ENCODE results near the gene NAE1.

The NAE1 gene

DNA sequence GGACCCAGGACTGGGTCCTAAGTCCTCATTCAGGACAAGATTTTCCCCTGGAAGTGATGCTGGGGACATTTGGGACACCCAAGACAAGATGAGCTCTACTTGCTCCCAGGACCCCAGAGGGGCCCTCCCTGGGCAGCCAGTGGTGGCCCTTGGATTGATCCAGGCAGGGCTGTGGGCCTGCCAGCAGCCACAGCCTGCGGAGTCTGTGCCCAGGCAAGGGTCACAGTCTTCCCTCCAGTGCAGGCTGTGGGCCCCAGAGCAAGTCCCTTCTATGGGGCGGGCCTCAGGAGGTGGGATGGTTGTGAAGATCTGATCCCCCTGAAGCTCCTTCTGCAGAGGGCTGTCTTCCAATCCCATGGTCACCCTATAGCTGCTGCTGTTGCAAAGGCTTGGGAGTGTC lies 26.0 kb upstream of the NAE1 start:
- TF ChIP-seq TEAD4 (IDR thresholded peaks at IDR 0.05) (no peak), EP300 (IDR thresholded peaks at IDR 0.05; ENCODE audit: borderline replicate concordance) (no peak), TAF1 (IDR thresholded peaks at IDR 0.05; ENCODE audit: low read depth) (no peak), YY1 (IDR thresholded peaks at IDR 0.05; ENCODE audit: low read depth) (no peak), CREB1 (IDR thresholded peaks at IDR 0.05; ENCODE audit: low read depth) (no peak), ZBTB7A (IDR thresholded peaks at IDR 0.05; ENCODE audit: low read depth) (no peak), NFIC (IDR thresholded peaks at IDR 0.05) (no peak), RAD21 (IDR thresholded peaks at IDR 0.05; ENCODE audit: low read depth) (no peak), TCF12 (IDR thresholded peaks at IDR 0.05; ENCODE audit: low read depth) (no peak), EGR1 (IDR thresholded peaks at IDR 0.05) (no peak)
- TF ChIP-seq, protein P1, sequence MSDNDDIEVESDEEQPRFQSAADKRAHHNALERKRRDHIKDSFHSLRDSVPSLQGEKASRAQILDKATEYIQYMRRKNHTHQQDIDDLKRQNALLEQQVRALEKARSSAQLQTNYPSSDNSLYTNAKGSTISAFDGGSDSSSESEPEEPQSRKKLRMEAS (IDR thresholded peaks at IDR 0.05), result no peak
- TF ChIP-seq, protein P2, sequence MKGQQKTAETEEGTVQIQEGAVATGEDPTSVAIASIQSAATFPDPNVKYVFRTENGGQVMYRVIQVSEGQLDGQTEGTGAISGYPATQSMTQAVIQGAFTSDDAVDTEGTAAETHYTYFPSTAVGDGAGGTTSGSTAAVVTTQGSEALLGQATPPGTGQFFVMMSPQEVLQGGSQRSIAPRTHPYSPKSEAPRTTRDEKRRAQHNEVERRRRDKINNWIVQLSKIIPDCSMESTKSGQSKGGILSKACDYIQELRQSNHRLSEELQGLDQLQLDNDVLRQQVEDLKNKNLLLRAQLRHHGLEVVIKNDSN (IDR thresholded peaks at IDR 0.05), result no peak

DNA sequence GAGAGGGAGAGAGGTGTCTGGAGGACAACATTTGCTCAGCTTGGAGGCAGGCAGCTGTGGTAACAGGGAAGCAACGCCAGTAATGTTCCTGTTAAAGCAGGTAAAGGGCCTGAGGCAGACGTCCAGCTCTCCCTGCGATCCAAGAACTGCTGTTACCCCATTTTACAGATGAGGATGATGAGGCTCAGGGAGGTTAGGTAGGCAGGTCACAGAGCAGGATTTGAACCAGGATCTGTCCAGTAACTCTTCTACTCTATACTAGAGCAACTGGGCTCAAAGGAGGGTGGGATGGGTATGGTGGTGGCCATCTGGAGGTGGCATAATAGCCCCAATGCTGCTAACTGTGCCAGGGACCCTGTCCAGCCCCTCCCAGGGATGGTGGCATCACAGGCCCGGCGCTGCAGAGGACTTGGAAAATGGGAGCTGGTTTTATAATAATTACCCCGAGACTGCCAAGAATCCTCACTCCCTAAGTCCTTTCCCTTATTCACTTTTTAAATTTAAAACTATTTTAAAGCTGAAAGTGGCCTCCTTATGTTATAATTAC lies 25.5 kb upstream of the NAE1 start:
- TF ChIP-seq ZBTB7A (IDR thresholded peaks at IDR 0.05; ENCODE audit: low read depth) (no peak), YY1 (IDR thresholded peaks at IDR 0.05; ENCODE audit: low read depth) (no peak), NFIC (IDR thresholded peaks at IDR 0.05) (no peak), CEBPB (IDR thresholded peaks at IDR 0.05) (no peak), CREB1 (IDR thresholded peaks at IDR 0.05; ENCODE audit: low read depth) (no peak), EGR1 (IDR thresholded peaks at IDR 0.05) (no peak), RAD21 (IDR thresholded peaks at IDR 0.05; ENCODE audit: low read depth) (no peak), EP300 (IDR thresholded peaks at IDR 0.05; ENCODE audit: borderline replicate concordance) (no peak), TAF1 (IDR thresholded peaks at IDR 0.05; ENCODE audit: low read depth) (no peak), FOXM1 (IDR thresholded peaks at IDR 0.05; ENCODE audit: borderline replicate concordance, low read depth) (no peak)
- TF ChIP-seq, protein P3, sequence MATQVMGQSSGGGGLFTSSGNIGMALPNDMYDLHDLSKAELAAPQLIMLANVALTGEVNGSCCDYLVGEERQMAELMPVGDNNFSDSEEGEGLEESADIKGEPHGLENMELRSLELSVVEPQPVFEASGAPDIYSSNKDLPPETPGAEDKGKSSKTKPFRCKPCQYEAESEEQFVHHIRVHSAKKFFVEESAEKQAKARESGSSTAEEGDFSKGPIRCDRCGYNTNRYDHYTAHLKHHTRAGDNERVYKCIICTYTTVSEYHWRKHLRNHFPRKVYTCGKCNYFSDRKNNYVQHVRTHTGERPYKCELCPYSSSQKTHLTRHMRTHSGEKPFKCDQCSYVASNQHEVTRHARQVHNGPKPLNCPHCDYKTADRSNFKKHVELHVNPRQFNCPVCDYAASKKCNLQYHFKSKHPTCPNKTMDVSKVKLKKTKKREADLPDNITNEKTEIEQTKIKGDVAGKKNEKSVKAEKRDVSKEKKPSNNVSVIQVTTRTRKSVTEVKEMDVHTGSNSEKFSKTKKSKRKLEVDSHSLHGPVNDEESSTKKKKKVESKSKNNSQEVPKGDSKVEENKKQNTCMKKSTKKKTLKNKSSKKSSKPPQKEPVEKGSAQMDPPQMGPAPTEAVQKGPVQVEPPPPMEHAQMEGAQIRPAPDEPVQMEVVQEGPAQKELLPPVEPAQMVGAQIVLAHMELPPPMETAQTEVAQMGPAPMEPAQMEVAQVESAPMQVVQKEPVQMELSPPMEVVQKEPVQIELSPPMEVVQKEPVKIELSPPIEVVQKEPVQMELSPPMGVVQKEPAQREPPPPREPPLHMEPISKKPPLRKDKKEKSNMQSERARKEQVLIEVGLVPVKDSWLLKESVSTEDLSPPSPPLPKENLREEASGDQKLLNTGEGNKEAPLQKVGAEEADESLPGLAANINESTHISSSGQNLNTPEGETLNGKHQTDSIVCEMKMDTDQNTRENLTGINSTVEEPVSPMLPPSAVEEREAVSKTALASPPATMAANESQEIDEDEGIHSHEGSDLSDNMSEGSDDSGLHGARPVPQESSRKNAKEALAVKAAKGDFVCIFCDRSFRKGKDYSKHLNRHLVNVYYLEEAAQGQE (IDR thresholded peaks at IDR 0.05; ENCODE audit: low read depth), result no peak
- TF ChIP-seq, protein P2 (IDR thresholded peaks at IDR 0.05), result no peak

DNA sequence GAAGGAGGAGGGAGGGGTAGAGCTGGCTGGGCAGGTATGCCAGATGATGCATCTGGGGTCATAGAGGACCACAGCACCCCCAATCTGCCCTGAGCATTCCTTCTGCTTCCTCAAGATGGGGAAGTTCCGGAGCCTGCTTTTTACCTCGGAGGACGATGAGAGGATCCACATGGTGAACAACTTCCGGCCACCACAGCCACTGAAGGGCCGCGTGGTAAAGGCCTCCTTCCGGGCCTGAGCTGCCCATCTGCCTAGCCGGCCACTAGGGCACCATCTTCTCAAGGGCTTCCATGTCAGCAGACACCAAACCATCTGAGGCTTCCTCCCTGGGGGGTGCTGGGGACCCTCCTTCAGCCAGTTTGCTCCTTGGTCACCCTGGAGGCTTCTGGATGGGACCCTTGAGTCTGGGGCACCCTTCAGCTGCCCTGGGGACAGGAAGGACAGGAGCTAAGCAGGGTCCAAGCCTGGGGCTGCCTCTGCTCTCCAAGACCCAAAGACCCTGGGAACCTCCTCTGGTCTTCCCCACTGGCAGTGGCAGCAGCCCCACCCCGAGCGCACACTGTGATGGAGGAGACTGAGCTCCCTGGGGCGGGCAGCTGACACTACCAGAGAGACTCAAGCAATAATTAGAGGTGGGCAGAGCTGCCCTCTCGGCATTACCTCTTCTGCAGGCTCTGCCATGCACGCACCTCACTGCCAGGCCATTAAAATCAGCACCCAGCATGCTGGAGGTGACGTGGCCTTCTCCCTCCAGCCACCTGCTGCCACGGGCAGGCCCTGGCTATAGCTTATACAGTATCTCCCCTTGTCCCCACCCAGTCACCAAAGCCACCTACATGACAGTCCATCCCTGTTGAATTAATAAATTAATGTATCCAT lies 22.7 kb upstream of the NAE1 start:
- TF ChIP-seq TCF12 (IDR thresholded peaks at IDR 0.05; ENCODE audit: low read depth) (no peak), TAF1 (IDR thresholded peaks at IDR 0.05; ENCODE audit: low read depth) (no peak), CEBPB (IDR thresholded peaks at IDR 0.05) (no peak), YY1 (IDR thresholded peaks at IDR 0.05; ENCODE audit: low read depth) (no peak), FOXM1 (IDR thresholded peaks at IDR 0.05; ENCODE audit: borderline replicate concordance, low read depth) (no peak), RAD21 (IDR thresholded peaks at IDR 0.05; ENCODE audit: low read depth) (no peak), NFIC (IDR thresholded peaks at IDR 0.05) (no peak), EP300 (IDR thresholded peaks at IDR 0.05; ENCODE audit: borderline replicate concordance) (no peak), CREB1 (IDR thresholded peaks at IDR 0.05; ENCODE audit: low read depth) (no peak), TEAD4 (IDR thresholded peaks at IDR 0.05) (no peak), ZBTB7A (IDR thresholded peaks at IDR 0.05; ENCODE audit: low read depth) (no peak), EGR1 (IDR thresholded peaks at IDR 0.05) (no peak)
- TF ChIP-seq, protein P3 (IDR thresholded peaks at IDR 0.05; ENCODE audit: low read depth), result no peak
- TF ChIP-seq, protein P2 (IDR thresholded peaks at IDR 0.05), result no peak
- TF ChIP-seq, protein P1 (IDR thresholded peaks at IDR 0.05), result no peak

DNA sequence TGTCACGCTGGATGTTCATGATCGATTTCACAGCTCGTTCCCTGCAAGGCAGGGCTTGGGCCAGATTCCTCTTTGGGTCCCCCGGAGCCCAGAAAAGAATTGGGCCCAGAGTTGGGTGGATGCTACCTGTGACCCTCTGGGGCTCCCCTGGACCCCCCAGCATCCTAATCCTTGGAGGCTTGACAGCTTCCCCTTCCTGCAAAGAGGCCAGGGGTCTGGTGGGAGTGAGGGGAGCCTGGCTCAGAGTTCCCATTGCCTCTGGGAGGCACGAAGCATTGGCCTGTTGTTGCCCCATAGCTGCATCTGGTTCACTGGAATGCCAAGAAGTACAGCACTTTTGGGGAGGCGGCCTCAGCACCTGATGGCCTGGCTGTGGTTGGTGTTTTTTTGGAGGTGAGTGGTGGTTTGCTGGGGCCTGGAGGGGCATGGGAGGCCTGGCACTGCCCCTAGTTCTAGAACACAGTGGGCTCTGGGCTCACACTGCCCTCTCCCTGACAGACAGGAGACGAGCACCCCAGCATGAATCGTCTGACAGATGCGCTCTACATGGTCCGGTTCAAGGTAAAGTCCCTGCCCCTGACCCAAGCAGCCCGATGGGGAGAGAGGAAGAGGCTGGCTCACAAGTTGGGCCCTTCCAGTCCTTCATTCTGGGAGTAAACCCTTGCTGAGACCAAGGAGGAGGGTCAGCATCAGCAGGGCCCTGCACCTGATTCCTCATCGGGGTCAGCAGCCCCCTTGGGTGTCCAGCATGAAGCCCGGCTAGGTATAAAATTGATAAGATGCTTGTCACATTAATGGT lies 20.6 kb upstream of the NAE1 start:
- TF ChIP-seq TEAD4 (IDR thresholded peaks at IDR 0.05) (no peak), CEBPB (IDR thresholded peaks at IDR 0.05) (no peak), TCF12 (IDR thresholded peaks at IDR 0.05; ENCODE audit: low read depth) (no peak), YY1 (IDR thresholded peaks at IDR 0.05; ENCODE audit: low read depth) (no peak), RAD21 (IDR thresholded peaks at IDR 0.05; ENCODE audit: low read depth) (no peak), EGR1 (IDR thresholded peaks at IDR 0.05) (no peak), FOXM1 (IDR thresholded peaks at IDR 0.05; ENCODE audit: borderline replicate concordance, low read depth) (no peak), ZBTB7A (IDR thresholded peaks at IDR 0.05; ENCODE audit: low read depth) (no peak), NFIC (IDR thresholded peaks at IDR 0.05) (no peak), EP300 (IDR thresholded peaks at IDR 0.05; ENCODE audit: borderline replicate concordance) (no peak), CREB1 (IDR thresholded peaks at IDR 0.05; ENCODE audit: low read depth) (no peak), TAF1 (IDR thresholded peaks at IDR 0.05; ENCODE audit: low read depth) (no peak)
- TF ChIP-seq, protein P1 (IDR thresholded peaks at IDR 0.05), result no peak
- TF ChIP-seq, protein P2 (IDR thresholded peaks at IDR 0.05), result no peak
- TF ChIP-seq, protein P3 (IDR thresholded peaks at IDR 0.05; ENCODE audit: low read depth), result no peak

Data from Ishikawa (cell line).